Neural cell (in vitro differentiated cells): ENCODE measurements around the gene CCDC88C.

Source experiments
- EZH2 ChIP-seq: fragments of 200-600, 300-800 bp; shearing (Covaris generic), sonication (generic); IDR thresholded peaks from 2 replicates; pipeline ENCODE4 v1.6.1; 2014; ENCODE audit warnings: antibody characterized with exemption, low read length, borderline replicate concordance, mild to moderate bottlenecking; ENCODE audit not compliant: insufficient read depth, poor library complexity, severe bottlenecking
- MXI1 ChIP-seq: fragments of 450-650 bp; conservative IDR thresholded peaks from 2 replicates; pipeline ENCODE4 v1.6.1; 2014; ENCODE audit warnings: antibody characterized with exemption, mild to moderate bottlenecking; ENCODE audit not compliant: poor library complexity, severe bottlenecking
- POLR2AphosphoS5 ChIP-seq: IDR thresholded peaks from 2 replicates; pipeline ENCODE4 v1.6.1; 2012
- TAF1 ChIP-seq: IDR thresholded peaks from 2 replicates; pipeline ENCODE4 v1.6.1; 2012; ENCODE audit warnings: low read depth
- TF ChIP-seq, protein P1 (sequence below): IDR thresholded peaks from 2 replicates; pipeline ENCODE4 v1.6.1; 2012; ENCODE audit warnings: borderline replicate concordance
- TF ChIP-seq, protein P2 (sequence below): fragments of 450-650 bp; IDR thresholded peaks from 2 replicates; pipeline ENCODE4 v1.5.1; 2014; ENCODE audit warnings: antibody characterized with exemption, mild to moderate bottlenecking, moderate library complexity; ENCODE audit not compliant: poor library complexity, severe bottlenecking

- TF ChIP-seq, protein P1, sequence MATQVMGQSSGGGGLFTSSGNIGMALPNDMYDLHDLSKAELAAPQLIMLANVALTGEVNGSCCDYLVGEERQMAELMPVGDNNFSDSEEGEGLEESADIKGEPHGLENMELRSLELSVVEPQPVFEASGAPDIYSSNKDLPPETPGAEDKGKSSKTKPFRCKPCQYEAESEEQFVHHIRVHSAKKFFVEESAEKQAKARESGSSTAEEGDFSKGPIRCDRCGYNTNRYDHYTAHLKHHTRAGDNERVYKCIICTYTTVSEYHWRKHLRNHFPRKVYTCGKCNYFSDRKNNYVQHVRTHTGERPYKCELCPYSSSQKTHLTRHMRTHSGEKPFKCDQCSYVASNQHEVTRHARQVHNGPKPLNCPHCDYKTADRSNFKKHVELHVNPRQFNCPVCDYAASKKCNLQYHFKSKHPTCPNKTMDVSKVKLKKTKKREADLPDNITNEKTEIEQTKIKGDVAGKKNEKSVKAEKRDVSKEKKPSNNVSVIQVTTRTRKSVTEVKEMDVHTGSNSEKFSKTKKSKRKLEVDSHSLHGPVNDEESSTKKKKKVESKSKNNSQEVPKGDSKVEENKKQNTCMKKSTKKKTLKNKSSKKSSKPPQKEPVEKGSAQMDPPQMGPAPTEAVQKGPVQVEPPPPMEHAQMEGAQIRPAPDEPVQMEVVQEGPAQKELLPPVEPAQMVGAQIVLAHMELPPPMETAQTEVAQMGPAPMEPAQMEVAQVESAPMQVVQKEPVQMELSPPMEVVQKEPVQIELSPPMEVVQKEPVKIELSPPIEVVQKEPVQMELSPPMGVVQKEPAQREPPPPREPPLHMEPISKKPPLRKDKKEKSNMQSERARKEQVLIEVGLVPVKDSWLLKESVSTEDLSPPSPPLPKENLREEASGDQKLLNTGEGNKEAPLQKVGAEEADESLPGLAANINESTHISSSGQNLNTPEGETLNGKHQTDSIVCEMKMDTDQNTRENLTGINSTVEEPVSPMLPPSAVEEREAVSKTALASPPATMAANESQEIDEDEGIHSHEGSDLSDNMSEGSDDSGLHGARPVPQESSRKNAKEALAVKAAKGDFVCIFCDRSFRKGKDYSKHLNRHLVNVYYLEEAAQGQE = no peak
- TF ChIP-seq, protein P2, sequence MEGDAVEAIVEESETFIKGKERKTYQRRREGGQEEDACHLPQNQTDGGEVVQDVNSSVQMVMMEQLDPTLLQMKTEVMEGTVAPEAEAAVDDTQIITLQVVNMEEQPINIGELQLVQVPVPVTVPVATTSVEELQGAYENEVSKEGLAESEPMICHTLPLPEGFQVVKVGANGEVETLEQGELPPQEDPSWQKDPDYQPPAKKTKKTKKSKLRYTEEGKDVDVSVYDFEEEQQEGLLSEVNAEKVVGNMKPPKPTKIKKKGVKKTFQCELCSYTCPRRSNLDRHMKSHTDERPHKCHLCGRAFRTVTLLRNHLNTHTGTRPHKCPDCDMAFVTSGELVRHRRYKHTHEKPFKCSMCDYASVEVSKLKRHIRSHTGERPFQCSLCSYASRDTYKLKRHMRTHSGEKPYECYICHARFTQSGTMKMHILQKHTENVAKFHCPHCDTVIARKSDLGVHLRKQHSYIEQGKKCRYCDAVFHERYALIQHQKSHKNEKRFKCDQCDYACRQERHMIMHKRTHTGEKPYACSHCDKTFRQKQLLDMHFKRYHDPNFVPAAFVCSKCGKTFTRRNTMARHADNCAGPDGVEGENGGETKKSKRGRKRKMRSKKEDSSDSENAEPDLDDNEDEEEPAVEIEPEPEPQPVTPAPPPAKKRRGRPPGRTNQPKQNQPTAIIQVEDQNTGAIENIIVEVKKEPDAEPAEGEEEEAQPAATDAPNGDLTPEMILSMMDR = peak; percentile 31
- TF ChIP-seq POLR2AphosphoS5 (no peak), EZH2 (no peak), MXI1 (no peak), TAF1 (no peak)
These were observed 167.6 kb downstream of the CCDC88C start for GRCh38 chr14:91249841-91250616.
